BJ (cell line): ENCODE data around the gene RPLP1. TPM values are rescaled to one million over a fixed set of nuclear protein-coding genes. Genes with fewer than 3 reads are reported as not detected.

Experiments
- CTCF ChIA-PET: fragments of 350-600 bp; formaldehyde crosslinking; extraction: SDS; loops from one replicate; lab custom pipeline; 2021; ENCODE audit warnings: antibody characterized with exemption, inconsistent platforms; lab: Yijun Ruan, JAX
- POLR2A ChIA-PET: fragments of 300-600 bp; sonication (Branson Sonifier 250); formaldehyde crosslinking; extraction: SDS; loops from one replicate; lab custom pipeline; 2021; ENCODE audit warnings: antibody characterized with exemption; lab: Charles Lee
- DNase-seq: peaks from one replicate; pipeline ENCODE4 v3.0.0-alpha.2; 2011; ENCODE audit warnings: low read depth
- H3K27me3 ChIP-seq: 2 replicates; pipeline ENCODE4 v1.6.0; 2011; ENCODE audit warnings: low read length; ENCODE audit not compliant: control insufficient read depth, insufficient read depth
- H3K36me3 ChIP-seq: 2 replicates; pipeline ENCODE4 v1.5.1; 2011; ENCODE audit warnings: low read length; ENCODE audit not compliant: control insufficient read depth, insufficient read depth
- H3K4me3 ChIP-seq: 2 replicates; pipeline ENCODE4 v1.5.1; 2011; ENCODE audit warnings: low read depth, mild to moderate bottlenecking, control low read depth, low read length
- polyA plus RNA-seq: library from polyadenylated mRNA; depleted of rRNA; stranded (reverse); fragments of >200 nt; gene quantifications from 2 replicates; pipeline ENCODE4 v1.2.3, GENCODE V29; 2011
- TF ChIP-seq, protein P1 (sequence below): IDR thresholded peaks from 2 replicates; pipeline ENCODE4 v1.5.1; 2011; ENCODE audit warnings: low read depth, mild to moderate bottlenecking, control low read depth, inconsistent platforms, low read length, moderate library complexity; ENCODE audit not compliant: insufficient read depth

Gene RPLP1
- polyA plus RNA-seq, 1 experiment = 1,191 TPM

DNA sequence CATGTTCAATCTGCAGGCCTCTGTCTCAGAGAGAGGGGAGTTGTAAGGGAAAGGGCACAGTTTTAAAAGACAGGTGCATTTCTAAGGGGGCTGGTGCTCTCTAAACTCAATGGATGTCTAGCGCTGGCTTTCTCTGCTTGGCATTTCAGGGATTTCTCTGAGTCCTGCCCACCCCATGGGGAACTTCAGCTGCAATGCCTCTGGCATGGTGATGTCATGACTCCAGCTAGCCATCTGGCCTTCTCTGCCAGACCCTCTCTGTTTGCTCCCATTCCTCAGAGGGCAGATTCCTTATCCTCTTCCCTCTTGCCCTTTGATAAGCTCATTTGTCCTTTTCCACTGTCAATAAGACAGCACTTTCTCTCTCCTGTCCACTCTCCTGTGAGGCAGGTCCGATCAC, 40.8 kb downstream of the RPLP1 start:
- ChIA-PET CTCF (interaction anchor here (0.8 to 1.7 kb wide), 4 partner anchors 14 to 994 kb away, joined by 3 to 6 read pairs (median 4); no protein-coding TSS in a partner anchor), POLR2A (no interaction called here)
- H3K36me3 ChIP-seq = no peaks in the 10 kb centered on the region
- TF ChIP-seq, protein P1, sequence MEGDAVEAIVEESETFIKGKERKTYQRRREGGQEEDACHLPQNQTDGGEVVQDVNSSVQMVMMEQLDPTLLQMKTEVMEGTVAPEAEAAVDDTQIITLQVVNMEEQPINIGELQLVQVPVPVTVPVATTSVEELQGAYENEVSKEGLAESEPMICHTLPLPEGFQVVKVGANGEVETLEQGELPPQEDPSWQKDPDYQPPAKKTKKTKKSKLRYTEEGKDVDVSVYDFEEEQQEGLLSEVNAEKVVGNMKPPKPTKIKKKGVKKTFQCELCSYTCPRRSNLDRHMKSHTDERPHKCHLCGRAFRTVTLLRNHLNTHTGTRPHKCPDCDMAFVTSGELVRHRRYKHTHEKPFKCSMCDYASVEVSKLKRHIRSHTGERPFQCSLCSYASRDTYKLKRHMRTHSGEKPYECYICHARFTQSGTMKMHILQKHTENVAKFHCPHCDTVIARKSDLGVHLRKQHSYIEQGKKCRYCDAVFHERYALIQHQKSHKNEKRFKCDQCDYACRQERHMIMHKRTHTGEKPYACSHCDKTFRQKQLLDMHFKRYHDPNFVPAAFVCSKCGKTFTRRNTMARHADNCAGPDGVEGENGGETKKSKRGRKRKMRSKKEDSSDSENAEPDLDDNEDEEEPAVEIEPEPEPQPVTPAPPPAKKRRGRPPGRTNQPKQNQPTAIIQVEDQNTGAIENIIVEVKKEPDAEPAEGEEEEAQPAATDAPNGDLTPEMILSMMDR = no peak
- DNase-seq = no peak
- no peak overlapping the region for H3K4me3 ChIP-seq
- H3K27me3 ChIP-seq = peaks cover 9% of the 10 kb centered on the region

DNA sequence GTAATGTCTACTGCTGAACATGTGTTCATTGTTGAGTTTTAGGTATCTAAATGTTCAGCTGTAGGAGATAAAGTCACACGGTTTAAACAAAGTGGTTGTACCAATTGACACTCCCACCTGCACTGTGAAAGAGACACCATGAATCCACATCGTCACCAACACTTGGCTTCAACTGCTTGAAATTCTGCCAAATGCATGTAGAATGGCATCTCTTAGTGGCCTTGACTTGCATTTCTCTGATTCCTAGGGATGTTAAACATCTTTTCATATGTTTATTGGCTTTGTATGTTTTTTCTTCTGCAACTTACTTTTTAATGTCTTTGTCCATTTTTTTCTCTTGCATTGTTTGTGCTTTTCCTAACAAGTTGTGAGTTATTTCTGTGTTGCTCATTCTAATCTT, 43.4 kb downstream of the RPLP1 start:
- H3K4me3 ChIP-seq = no peak overlapping the region
- H3K27me3 ChIP-seq = peaks cover 6% of the 10 kb centered on the region
- ChIA-PET POLR2A (no interaction called here), CTCF (no interaction called here)
- TF ChIP-seq, protein P1 = no peak
- no peak for DNase-seq
- no peaks in the 10 kb centered on the region for H3K36me3 ChIP-seq

DNA sequence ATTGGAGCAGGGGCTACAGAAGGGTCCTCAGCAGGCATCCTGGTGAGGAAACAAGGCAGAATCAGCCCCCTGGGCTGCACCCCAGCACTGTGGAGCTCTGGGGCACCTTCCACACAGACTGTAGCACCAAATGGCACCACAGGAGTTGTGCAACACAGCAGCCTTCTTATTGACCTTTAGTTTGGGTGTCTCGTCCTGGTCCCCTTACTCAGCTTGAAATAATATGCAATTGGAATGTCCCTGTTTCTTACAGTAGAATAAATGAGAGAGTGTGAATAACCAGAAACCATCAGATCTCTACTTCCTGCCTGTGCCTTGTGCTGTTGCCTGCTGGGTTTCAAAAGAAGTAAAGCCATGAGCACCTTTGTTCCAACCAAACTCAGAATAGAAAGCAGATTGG, 44.5 kb downstream of the RPLP1 start:
- Histone ChIP-seq H3K4me3 (no peak overlapping the region), H3K36me3 (no peaks in the 10 kb centered on the region), H3K27me3 (peaks cover 6% of the 10 kb centered on the region)
- TF ChIP-seq, protein P1 = no peak
- ChIA-PET POLR2A (no interaction called here), CTCF (no interaction called here)
- no peak for DNase-seq

DNA sequence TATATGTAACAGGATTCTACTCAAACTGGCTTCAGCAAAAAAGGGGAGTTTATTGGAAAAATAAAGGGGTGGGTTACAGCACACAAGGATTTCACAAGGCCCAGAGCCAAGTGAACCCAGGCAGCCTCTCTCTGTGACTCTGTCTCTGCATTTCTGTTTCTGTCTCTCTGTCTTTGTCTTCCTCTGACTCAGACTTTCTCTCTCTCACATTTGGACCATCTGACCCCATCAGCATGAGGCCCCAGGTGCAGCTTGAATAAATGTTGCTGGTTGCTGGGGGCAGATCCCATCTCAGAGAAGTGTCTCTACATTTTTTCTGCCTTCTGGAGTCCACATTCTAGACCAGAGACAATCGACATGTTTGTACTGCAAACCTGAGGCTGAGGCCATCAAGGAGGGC, 45.0 kb downstream of the RPLP1 start:
- TF ChIP-seq, protein P1 = no peak
- Histone ChIP-seq H3K36me3 (no peaks in the 10 kb centered on the region), H3K27me3 (peaks cover 6% of the 10 kb centered on the region), H3K4me3 (no peak overlapping the region)
- ChIA-PET CTCF (no interaction called here), POLR2A (no interaction called here)
- DNase-seq = no peak

DNA sequence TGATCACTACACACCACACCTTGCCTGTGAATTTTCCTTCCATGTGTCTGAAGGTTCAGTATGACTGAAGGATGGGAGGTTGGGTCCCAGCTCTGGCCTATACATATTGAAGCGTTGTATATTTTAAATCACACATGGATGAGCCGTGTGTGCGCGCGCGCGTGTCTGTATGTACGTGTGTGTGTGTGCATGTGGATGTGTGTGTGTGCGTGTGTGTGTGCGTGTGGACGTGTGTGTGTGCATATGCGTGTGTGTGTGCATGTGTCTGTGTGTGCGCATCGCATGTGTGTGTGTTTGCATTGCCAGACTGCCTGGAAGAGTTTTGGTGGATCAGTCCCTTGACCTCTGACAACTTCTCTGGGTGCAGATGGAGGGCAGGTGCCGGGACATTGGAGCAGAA, 45.7 kb downstream of the RPLP1 start:
- TF ChIP-seq, protein P1 = no peak
- Histone ChIP-seq H3K36me3 (no peaks in the 10 kb centered on the region), H3K4me3 (no peak overlapping the region), H3K27me3 (peaks cover 6% of the 10 kb centered on the region)
- no peak for DNase-seq
- ChIA-PET CTCF (no interaction called here), POLR2A (no interaction called here)
